Thymus (tissue), 11 donors: ENCODE measurements around the gene TOMM40L. TPM values are rescaled to one million over a fixed set of nuclear protein-coding genes. Genes with fewer than 3 reads are reported as not detected.

Source experiments
- DNase-seq, 9 donors: peaks; one replicate each; pipeline ENCODE4 v3.0.0-alpha.2; 2013; ENCODE audit warnings: low spot score in 9 of 9, low read depth in 6 of 9, missing footprints in 1 of 9
- H3K27ac ChIP-seq, 2 donors: one replicate each; pipeline ENCODE4 v1.5.1; 2013; ENCODE audit warnings: control low read depth in 1 of 2, low read depth in 1 of 2, low read length in 1 of 2, mild to moderate bottlenecking in 1 of 2, moderate library complexity in 1 of 2
- H3K27me3 ChIP-seq, 2 donors: one replicate each; pipeline ENCODE4 v1.5.1; 2013; ENCODE audit warnings: low read length in 1 of 2; ENCODE audit not compliant: control insufficient read depth in 2 of 2, insufficient read depth in 1 of 2
- H3K36me3 ChIP-seq, 2 donors: one replicate each; pipeline ENCODE4 v1.5.1; 2013; ENCODE audit warnings: low read length in 1 of 2, mild to moderate bottlenecking in 1 of 2, moderate library complexity in 1 of 2; ENCODE audit not compliant: control insufficient read depth in 2 of 2, insufficient read depth in 2 of 2
- H3K4me1 ChIP-seq, 2 donors: one replicate each; pipeline ENCODE4 v1.5.1; 2013; ENCODE audit warnings: low read length in 2 of 2; ENCODE audit not compliant: control insufficient read depth in 2 of 2, insufficient read depth in 2 of 2
- H3K4me3 ChIP-seq, 2 donors: one replicate each; pipeline ENCODE4 v1.5.1; 2013; ENCODE audit warnings: low read length in 2 of 2, control low read depth in 1 of 2, mild to moderate bottlenecking in 1 of 2
- H3K9me3 ChIP-seq, 2 donors: one replicate each; pipeline ENCODE4 v1.5.1; 2013; ENCODE audit warnings: low read length in 1 of 2, mild to moderate bottlenecking in 1 of 2; ENCODE audit not compliant: control insufficient read depth in 2 of 2, insufficient read depth in 1 of 2
- WGBS: extraction: QIAGEN DNeasy Blood & Tissue Kit; methylation state at CpG from one replicate; pipeline ENCODE4 v1.1.7; 2013; 5-methylcytosine and 5-hydroxymethylcytosine counted together
- polyA plus RNA-seq: library from polyadenylated mRNA; stranded (reverse); fragments of 200-250 nt; gene quantifications from one replicate; pipeline ENCODE4 v1.2.3, GENCODE V29; 2013
- total RNA-seq: library from RNA; stranded (reverse); fragments of 120-200 nt; gene quantifications from one replicate; pipeline ENCODE4 v1.2.4, GENCODE V29; 2013
- donor health status: healthy.

TOMM40L gene
- total and polyA plus RNA-seq, 2 donors, result 9.1 to 9.6 TPM

DNA sequence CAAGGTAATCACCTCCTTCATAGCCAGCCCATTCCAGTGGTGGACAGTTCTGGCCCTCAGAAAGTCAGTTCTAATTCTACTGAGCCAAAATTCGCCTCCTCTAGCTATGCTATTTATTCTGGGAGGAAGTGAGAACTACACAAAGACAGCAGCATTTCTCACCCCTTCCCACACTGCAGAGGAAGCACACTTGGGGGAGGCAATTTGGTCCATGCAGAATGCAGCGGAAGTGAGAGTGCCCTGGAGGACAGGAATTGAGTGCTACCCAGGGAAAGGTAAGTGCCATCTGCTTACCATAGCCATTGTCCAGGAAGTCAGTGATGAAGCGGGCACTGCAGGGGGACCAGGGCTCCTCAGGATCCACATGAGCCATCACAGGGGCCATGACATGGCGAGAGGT is 30.7 kb upstream of the TOMM40L start:
- Histone ChIP-seq H3K9me3 (peaks cover 0 to 1% of the 10 kb centered on the region in 2 donors), H3K4me3 (no peak overlapping the region), H3K27me3 (peaks cover 0 to 4% of the 10 kb centered on the region in 2 donors), H3K4me1 (peaks cover 0 to 19% of the 10 kb centered on the region in 2 donors), H3K36me3 (no peaks in the 10 kb centered on the region), H3K27ac (peak overlapping the region in 1 of 2 donors; percentile 9)
- no peak for DNase-seq
- 89% methylated on average over 4 of the region's 4 CpGs for WGBS

DNA sequence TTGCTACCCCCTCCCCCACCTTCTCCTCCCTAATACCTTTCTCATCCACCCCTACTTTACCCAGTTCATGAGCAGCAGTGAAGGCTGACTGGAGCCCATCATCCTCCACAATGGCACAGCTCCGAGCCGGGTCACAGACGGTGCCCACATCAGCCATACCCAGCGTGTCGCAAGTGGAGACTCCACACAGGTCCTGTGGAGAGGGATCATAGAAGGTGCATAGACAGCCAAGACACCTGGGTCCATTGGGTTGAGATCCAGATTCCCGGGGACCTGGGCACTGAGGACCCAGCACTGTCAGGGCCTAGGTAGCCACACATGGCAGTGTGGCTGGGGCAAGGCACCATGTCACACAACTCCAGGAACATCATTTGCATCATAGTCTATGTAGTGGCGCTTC is 29.7 kb upstream of the TOMM40L start:
- WGBS, result 99% methylated on average over 7 of the region's 7 CpGs
- no peak overlapping the region for H3K27ac ChIP-seq
- H3K4me1 ChIP-seq, result peaks cover 0 to 29% of the 10 kb centered on the region in 2 donors

DNA sequence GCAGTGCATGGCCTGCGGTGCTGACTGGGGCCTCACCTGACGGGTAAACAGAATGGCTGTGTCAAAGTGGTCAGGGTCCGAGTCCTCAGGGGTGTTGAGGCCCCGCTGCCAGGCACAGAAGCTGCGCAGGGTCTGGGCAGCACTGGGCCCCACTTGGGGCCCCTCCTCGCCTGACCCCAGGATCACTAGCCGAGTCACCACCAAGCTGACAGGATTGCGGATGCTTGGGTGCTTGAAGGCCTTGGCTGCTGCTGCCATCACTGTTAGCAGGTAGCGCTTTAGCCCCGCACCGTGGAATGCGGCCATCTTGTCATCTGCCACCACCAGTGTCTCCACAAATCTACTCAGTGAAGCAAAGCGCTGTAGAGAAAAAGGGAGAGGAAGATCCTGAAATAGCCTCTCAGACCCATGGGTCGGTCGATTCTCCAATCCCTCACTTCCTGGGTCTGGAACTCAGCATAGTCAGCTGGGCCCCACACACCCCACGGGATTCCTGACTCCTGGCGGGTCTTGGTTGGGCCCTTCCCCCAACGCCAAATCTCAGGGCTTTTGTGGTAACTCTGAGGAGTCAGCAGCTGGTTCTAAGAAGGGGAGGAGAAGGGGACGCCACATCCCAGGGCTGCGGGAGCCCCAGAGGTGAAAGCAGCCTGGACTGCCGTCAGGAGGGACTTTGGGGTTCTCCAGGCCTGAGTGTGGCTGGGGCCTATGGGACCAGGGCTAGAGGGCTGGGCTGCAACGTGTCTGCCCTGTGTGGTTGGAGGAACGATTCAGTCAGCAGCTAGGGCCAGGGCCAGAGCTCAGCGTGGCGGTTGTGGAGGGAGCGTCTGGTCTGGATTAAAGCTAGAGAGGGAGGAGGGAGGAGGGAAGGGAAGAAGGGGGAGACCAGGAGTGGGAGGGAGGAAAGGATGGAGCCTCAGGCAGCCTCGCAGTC is 29.1 kb upstream of the TOMM40L start:
- H3K4me3 ChIP-seq, result no peak overlapping the region
- peaks cover 1 to 5% of the 10 kb centered on the region in 2 donors for H3K9me3 ChIP-seq
- H3K4me1 ChIP-seq, result peaks cover 4 to 35% of the 10 kb centered on the region in 2 donors
- no peak for DNase-seq
- WGBS, result 93% methylated on average over 27 of the region's 27 CpGs
- H3K36me3 ChIP-seq, result no peaks in the 10 kb centered on the region
- H3K27me3 ChIP-seq, result peaks cover 0 to 2% of the 10 kb centered on the region in 2 donors
- no peak overlapping the region for H3K27ac ChIP-seq

More for the DNA sequence above, 29.7 kb upstream of the TOMM40L start:
- peaks cover 0 to 1% of the 10 kb centered on the region in 2 donors for H3K9me3 ChIP-seq
- H3K27me3 ChIP-seq, result peaks cover 0 to 4% of the 10 kb centered on the region in 2 donors
- no peak overlapping the region for H3K4me3 ChIP-seq
- no peak for DNase-seq
- no peaks in the 10 kb centered on the region for H3K36me3 ChIP-seq

DNA sequence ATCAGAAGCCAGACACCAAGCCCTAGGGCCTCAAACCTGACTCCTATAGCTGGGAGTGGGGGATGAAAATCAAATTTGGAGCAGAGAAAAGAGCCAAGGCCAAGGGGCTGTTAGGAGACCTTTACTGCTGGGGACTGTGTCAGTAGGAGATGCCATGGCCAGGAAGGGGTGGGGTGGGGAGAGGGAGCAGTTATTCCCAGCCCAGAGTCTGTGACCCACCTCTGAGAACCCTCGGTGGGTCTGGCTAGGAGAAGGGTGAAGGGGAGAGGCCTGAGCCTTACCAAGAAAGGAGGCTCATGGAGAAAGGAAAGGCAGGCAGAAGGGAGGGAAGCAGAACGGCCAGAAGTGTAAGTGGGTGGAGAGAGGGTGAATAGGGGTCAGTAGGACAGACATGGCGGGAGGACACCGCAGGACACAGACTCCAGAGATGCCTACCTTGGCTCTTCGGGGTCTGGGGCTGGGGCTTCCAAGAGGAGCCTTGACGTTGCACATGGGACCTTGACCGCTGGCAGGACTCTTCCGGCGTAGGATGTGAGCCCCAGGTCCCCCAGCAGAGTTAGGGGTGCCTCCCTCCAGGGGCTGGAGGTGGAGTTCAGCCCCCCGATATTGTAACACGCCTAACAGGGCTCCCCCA is 28.2 kb upstream of the TOMM40L start:
- peaks cover 0 to 2% of the 10 kb centered on the region in 2 donors for H3K27me3 ChIP-seq
- peaks cover 1 to 7% of the 10 kb centered on the region in 2 donors for H3K9me3 ChIP-seq
- no peak for DNase-seq
- WGBS, result 93% methylated on average over 11 of the region's 11 CpGs
- H3K27ac ChIP-seq, result no peak overlapping the region
- H3K4me1 ChIP-seq, result peaks cover 6 to 35% of the 10 kb centered on the region in 2 donors
- H3K4me3 ChIP-seq, result no peak overlapping the region
- H3K36me3 ChIP-seq, result no peaks in the 10 kb centered on the region

DNA sequence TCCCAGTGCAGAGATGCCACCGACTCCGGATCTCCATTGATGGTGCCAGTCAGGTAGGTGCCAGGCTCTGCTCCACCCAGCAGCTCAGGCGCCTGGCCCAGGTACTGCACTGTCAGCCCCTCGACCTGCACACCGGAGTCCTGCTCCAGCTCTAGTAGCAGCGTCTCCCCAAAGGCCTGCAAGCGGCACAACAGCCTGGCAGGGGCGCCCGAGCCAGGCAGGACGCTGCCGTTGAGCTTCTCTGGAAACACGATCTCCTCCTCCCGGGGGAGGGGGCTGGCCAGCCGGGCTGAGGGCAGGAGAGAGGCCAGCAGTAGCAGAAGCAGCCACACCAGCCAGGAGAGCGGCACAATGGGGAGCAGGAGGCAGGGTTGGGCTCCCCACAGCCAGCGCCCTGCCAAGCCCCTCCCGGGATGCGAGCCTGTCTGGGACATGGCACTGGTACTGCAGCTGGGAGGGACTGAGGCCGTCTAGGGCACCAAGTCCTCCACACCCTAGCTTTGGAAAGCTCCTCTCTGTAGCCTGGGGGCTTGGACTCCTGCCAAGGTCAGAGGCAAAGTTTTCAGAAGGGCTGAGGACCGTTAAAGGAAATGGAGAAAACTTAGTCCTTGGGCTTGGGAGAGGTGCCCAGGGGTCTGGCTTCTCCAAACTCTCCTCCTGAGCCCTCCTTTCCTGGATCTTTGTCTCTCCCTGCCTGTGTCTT is 27.5 kb upstream of the TOMM40L start:
- Histone ChIP-seq H3K9me3 (peaks cover 1 to 7% of the 10 kb centered on the region in 2 donors), H3K4me3 (no peak overlapping the region), H3K27ac (peak overlapping the region in 1 of 2 donors; percentile 28), H3K27me3 (peaks cover 0 to 2% of the 10 kb centered on the region in 2 donors), H3K36me3 (no peaks in the 10 kb centered on the region), H3K4me1 (peaks cover 12 to 39% of the 10 kb centered on the region in 2 donors)
- DNase-seq, result no peak
- WGBS, result 83% methylated on average over 20 of the region's 20 CpGs

DNA sequence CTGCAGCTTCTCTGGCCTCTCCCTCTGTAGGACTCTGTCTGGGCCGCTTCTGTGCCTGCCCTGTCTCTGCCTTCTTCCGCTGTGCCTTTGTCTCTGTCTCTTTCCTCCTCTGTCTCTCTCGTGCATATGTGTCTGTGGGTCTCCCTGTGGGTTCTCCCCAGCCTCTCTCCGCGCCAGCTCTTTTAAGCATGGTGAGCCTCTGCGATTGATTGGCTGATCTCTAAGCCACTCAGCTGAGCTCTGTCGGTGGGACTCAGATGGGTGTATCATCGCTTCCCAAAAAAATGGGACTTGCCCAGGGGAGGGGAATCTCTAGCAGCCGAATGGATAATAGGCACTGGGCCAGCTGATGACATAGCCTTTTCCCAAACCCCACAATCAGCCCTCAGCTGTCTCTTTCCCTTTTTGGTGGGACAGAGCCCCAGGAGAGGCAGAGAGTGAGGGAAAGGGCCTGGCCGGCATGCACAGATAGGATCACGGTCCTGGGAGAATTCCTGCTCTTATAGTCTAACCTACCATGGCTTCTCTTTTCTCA is 26.9 kb upstream of the TOMM40L start, which contains the start of gene ADAMTS4:
ADAMTS4 (minus strand) TSS at position 158 of the 535 bp plus-strand sequence. CDS start 427 bp downstream, outside the sequence.
- Histone ChIP-seq H3K36me3 (peaks cover 2 to 3% of the 10 kb centered on the region in 2 donors), H3K9me3 (peaks cover 1 to 7% of the 10 kb centered on the region in 2 donors), H3K4me3 (no peak within 1 kb of the TSS), H3K27ac (peak within 1 kb of the TSS in 1 of 2 donors; percentile 71), H3K27me3 (peaks cover 0 to 2% of the 10 kb centered on the region in 2 donors), H3K4me1 (peaks cover 17 to 39% of the 10 kb centered on the region in 2 donors)
- DNase-seq, result no peak
- WGBS, result 92% methylated on average over 11 of the region's 11 CpGs

DNA sequence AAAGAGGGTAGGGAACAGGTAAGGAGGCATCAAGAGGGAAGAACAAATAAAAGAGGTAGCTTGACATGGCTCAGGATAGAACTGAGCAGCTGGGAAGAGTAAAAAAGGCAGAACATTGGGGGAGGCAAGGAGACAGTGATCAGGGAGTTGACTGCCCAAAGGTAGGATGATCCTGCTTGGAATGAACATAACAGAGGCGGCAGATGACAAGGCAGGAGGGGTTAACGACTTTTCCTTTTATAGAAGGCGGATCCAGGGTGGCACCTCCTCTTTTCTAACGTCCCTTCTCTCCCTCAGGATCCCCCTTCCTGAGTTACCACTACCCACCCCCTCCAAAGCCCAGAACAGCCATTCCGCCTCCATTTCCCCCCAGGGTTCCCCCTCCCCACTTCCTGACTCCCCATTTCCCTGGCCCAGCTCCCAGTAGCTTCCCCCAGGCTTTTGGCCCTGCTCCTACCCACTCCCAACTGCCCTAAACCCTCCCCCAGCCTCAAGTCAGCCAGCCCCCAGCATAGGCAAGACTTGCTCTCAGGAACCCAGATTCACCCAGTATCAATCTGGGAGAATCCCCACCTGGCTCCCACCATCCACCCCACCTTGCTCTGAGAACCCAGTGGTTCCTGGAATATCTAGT is 26.2 kb upstream of the TOMM40L start:
- Histone ChIP-seq H3K27ac (peak overlapping the region in 1 of 2 donors; percentile 71), H3K9me3 (peaks cover 0 to 7% of the 10 kb centered on the region in 2 donors), H3K27me3 (peaks cover 0 to 2% of the 10 kb centered on the region in 2 donors), H3K4me3 (no peak overlapping the region), H3K4me1 (peaks cover 17 to 39% of the 10 kb centered on the region in 2 donors), H3K36me3 (peaks cover 3 to 5% of the 10 kb centered on the region in 2 donors)
- WGBS, result 86% methylated on average over 5 of the region's 5 CpGs
- no peak for DNase-seq

DNA sequence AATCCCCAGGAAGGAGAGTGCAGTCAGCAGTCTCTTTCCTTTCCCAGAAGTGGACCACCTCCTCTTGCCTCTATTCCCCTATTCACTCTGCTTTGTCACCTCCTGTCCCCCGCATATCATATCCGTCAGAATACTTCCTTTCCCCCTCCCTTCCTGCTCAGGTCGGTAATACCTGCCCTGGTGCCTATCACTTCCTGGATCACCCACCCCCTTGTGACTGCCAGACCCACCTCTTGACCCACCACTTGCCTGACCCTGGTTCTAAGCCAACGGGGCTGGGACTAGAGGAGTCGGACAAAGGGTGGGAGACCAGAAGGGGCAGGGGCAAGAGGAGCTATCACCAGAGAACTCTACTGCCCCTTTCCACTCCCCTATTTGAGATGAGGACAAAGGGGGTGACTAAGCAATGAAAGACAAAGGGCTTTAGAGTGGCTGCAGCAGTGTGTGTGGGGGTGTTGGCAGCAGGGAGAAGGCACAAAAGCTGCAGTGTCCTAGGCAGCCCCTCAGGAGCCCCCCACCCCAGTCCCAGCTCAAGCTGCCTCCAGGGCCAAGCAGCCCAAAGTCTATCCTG is 25.4 kb upstream of the TOMM40L start:
- peaks cover 0 to 7% of the 10 kb centered on the region in 2 donors for H3K9me3 ChIP-seq

More for the DNA sequence above, 25.4 kb upstream of the TOMM40L start:
- H3K27ac ChIP-seq, result peak overlapping the region; percentile 37 to 84
- peaks cover 17 to 36% of the 10 kb centered on the region in 2 donors for H3K4me1 ChIP-seq
- DNase-seq, result no peak
- H3K27me3 ChIP-seq, result peaks cover 0 to 2% of the 10 kb centered on the region in 2 donors
- peaks cover 3 to 12% of the 10 kb centered on the region in 2 donors for H3K36me3 ChIP-seq
- 77% methylated on average over 5 of the region's 5 CpGs for WGBS
- no peak overlapping the region for H3K4me3 ChIP-seq
